HG03575 (cell line): ENCODE data around the gene KRTAP10-8.
"Not testable (repeated sequence)": the region's sequence is repeated elsewhere in the genome, so short reads cannot be mapped to it uniquely, and the experiment has no call there.

Experiments used
- ATAC-seq: cut with Tn5 transposase; IDR thresholded peaks from one replicate; pipeline ENCODE4 v1.9.1; 2021; ENCODE audit not compliant: unreplicated experiment, insufficient number of reproducible peaks, low FRiP score; ENCODE audit errors: extremely low read depth

KRTAP10-8 gene

GRCh38 chr21:44653656-44654575 lies 42.0 kb downstream of the KRTAP10-8 start:
- ATAC-seq = no peak

- no peak for ATAC-seq
Measured at GRCh38 chr21:44654576-44655175, 42.8 kb downstream of the KRTAP10-8 start, which contains the start of gene KRTAP12-4. TSS of gene KRTAP12-4 (minus strand) at chr21:44654659. CDS start at chr21:44654614, 45 bp downstream.

GRCh38 chr21:44656868-44657267 lies 45.0 kb downstream of the KRTAP10-8 start:
- ATAC-seq = no peak

GRCh38 chr21:44657635-44658540 lies 46.0 kb downstream of the KRTAP10-8 start, which contains the start of gene KRTAP12-3:
TSS of gene KRTAP12-3 (plus strand) at chr21:44657932. CDS start at chr21:44657980, 48 bp downstream.
- ATAC-seq = no peak

GRCh38 chr21:44658541-44658910 lies 46.6 kb downstream of the KRTAP10-8 start:
- no peak for ATAC-seq

GRCh38 chr21:44658913-44659595 lies 47.2 kb downstream of the KRTAP10-8 start:
- ATAC-seq = no peak

- ATAC-seq = not testable (repeated sequence)
Measured at GRCh38 chr21:44661567-44661966, 49.7 kb downstream of the KRTAP10-8 start.
